ENCODE measurements around the gene EAPP. TPM values are rescaled to one million over a fixed set of nuclear protein-coding genes. Genes with fewer than 3 reads are reported as not detected.
"Not testable (repeated sequence)": the region's sequence is repeated elsewhere in the genome, so short reads cannot be mapped to it uniquely, and the experiment has no call there.

Gene EAPP
- total and polyA plus RNA-seq, 11 donors = 11.4 to 28.5 (median 19.5) TPM

GRCh38 chr14:34484726-34485125 lies 54.8 kb downstream of the EAPP start:
- Histone ChIP-seq H3K27me3 (no peaks in the 10 kb centered on the region), H3K4me1 (no peaks in the 10 kb centered on the region), H3K27ac (no peak overlapping the region), H3K9me3 (no peaks in the 10 kb centered on the region), H3K4me3 (no peak overlapping the region), H3K36me3 (no peaks in the 10 kb centered on the region)
- TF ChIP-seq POLR2A (IDR thresholded peaks at IDR 0.05) (no peak), CTCF (IDR thresholded peaks at IDR 0.05) (no peak)
- 70 to 87% (median 82%) methylated on average over 1 of the region's 1 CpG for WGBS, 4 donors
- DNase-seq (no peak), ATAC-seq (no peak)
- intact Hi-C loops (cut with DNase I) = no loop called here

GRCh38 chr14:34482463-34482862 lies 57.0 kb downstream of the EAPP start:
- no peak overlapping the region for H3K4me3 ChIP-seq
- no peak overlapping the region for H3K27ac ChIP-seq
- no peaks in the 10 kb centered on the region for H3K9me3 ChIP-seq
- DNase-seq (no peak), ATAC-seq (no peak)
- TF ChIP-seq POLR2A (IDR thresholded peaks at IDR 0.05) = no peak
- TF ChIP-seq CTCF (IDR thresholded peaks at IDR 0.05) = no peak
- H3K36me3 ChIP-seq = no peaks in the 10 kb centered on the region
- intact Hi-C loops (cut with DNase I) = no loop called here
- no peaks in the 10 kb centered on the region for H3K4me1 ChIP-seq
- H3K27me3 ChIP-seq = no peaks in the 10 kb centered on the region
- WGBS, 4 donors = 87 to 96% (median 90%) methylated on average over 2 of the region's 2 CpGs

GRCh38 chr14:34479694-34480093 lies 59.8 kb downstream of the EAPP start:
- no peak for TF ChIP-seq CTCF (IDR thresholded peaks at IDR 0.05)
- TF ChIP-seq POLR2A (IDR thresholded peaks at IDR 0.05) = no peak
- no peak for ATAC-seq
- H3K27me3 ChIP-seq = no peaks in the 10 kb centered on the region
- no peak overlapping the region for H3K4me3 ChIP-seq
- H3K4me1 ChIP-seq = no peaks in the 10 kb centered on the region
- H3K9me3 ChIP-seq = no peaks in the 10 kb centered on the region
- WGBS, 4 donors = 92 to 94% (median 92%) methylated on average over 4 of the region's 4 CpGs
- no peak overlapping the region for H3K27ac ChIP-seq
- no peak for DNase-seq
- H3K36me3 ChIP-seq = no peaks in the 10 kb centered on the region
- intact Hi-C loops (cut with DNase I) = no loop called here

GRCh38 chr14:34478261-34478660 lies 61.2 kb downstream of the EAPP start:
- Histone ChIP-seq H3K4me1 (no peaks in the 10 kb centered on the region), H3K9me3 (no peaks in the 10 kb centered on the region), H3K27me3 (no peaks in the 10 kb centered on the region), H3K4me3 (no peak overlapping the region), H3K27ac (no peak overlapping the region), H3K36me3 (no peaks in the 10 kb centered on the region)
- no peak for TF ChIP-seq POLR2A (IDR thresholded peaks at IDR 0.05)
- intact Hi-C loops (cut with DNase I) = no loop called here
- ATAC-seq = no peak
- DNase-seq = no peak
- 89 to 96% (median 94%) methylated on average over 1 of the region's 1 CpG for WGBS, 4 donors

GRCh38 chr14:34476036-34476435 lies 63.5 kb downstream of the EAPP start:
- WGBS, 4 donors = 95 to 96% (median 95%) methylated on average over 18 to 31 of the region's 31 CpGs

More at GRCh38 chr14:34476036-34476435, 63.5 kb downstream of the EAPP start:
- H3K4me1 ChIP-seq; H3K27me3 ChIP-seq; H3K9me3 ChIP-seq; intact Hi-C loops (cut with DNase I); ATAC-seq; H3K36me3 ChIP-seq; H3K27ac ChIP-seq; DNase-seq; H3K4me3 ChIP-seq: not testable (repeated sequence)

All from heart left ventricle (tissue), 16 donors.